GM23338 (cell line): ENCODE data around the gene C1QA.

Experiments
- CREB1 ChIP-seq: fragments of 250-450 bp; sonication (Bioruptor Pico); IDR thresholded peaks from 2 replicates; pipeline ENCODE4 v1.5.0; 2020; ENCODE audit warnings: low read depth, mild to moderate bottlenecking, moderate library complexity
- CTCF ChIP-seq, 2 experiments: fragments of 200-600 bp in 1 of 2; sonication (generic) in 1 of 2; conservative IDR thresholded peaks; 2 replicates each; pipeline versions ENCODE4 v1.5.1 to v1.6.1; 2016 to 2017; ENCODE audit warnings: antibody characterized with exemption in 2 of 2, low read depth in 2 of 2, mild to moderate bottlenecking in 2 of 2, moderate library complexity in 1 of 2
- ETS1 ChIP-seq: IDR thresholded peaks from 2 replicates; pipeline ENCODE4 v1.6.1; 2016; ENCODE audit warnings: antibody characterized with exemption
- EZH2 ChIP-seq: fragments of 200-600 bp; sonication (generic); IDR thresholded peaks from one replicate; pipeline ENCODE4 v1.8.0; 2017; ENCODE audit warnings: antibody characterized with exemption, mild to moderate bottlenecking, low read depth; ENCODE audit not compliant: unreplicated experiment
- EZH2phosphoT487 ChIP-seq: fragments of 200-600 bp; sonication (generic); IDR thresholded peaks from one replicate; pipeline ENCODE4 v1.8.1; 2018; ENCODE audit warnings: antibody characterized with exemption; ENCODE audit not compliant: unreplicated experiment
- JUNB ChIP-seq: IDR thresholded peaks from one replicate; pipeline ENCODE4 v1.6.1; 2016; ENCODE audit warnings: antibody characterized with exemption; ENCODE audit not compliant: unreplicated experiment
- POLR2AphosphoS5 ChIP-seq: IDR thresholded peaks from 2 replicates; pipeline ENCODE4 v1.6.1; 2016; ENCODE audit warnings: antibody characterized with exemption, low read depth
- REST ChIP-seq: IDR thresholded peaks from one replicate; pipeline ENCODE4 v1.6.1; 2018; ENCODE audit warnings: antibody characterized with exemption; ENCODE audit not compliant: unreplicated experiment
- ZNF114 ChIP-seq: fragments of 250-450 bp; sonication (Bioruptor Pico); IDR thresholded peaks from 2 replicates; pipeline ENCODE4 v1.5.0; 2020; ENCODE audit warnings: mild to moderate bottlenecking, moderate library complexity

- no peak for TF ChIP-seq CTCF (conservative IDR thresholded peaks at IDR 0.05; ENCODE audit: low read depth in 2 of 2)
- no peak for TF ChIP-seq REST
- TF ChIP-seq ZNF114 (CRISPR knock-in tag), result no peak
- no peak for TF ChIP-seq EZH2phosphoT487
- TF ChIP-seq ETS1, result no peak
- no peak for TF ChIP-seq POLR2AphosphoS5
- TF ChIP-seq EZH2, result no peak
- TF ChIP-seq JUNB, result no peak
- TF ChIP-seq CREB1 (CRISPR knock-in tag), result no peak
Observed at GRCh38 chr1:22687191-22687590, 50.8 kb downstream of the C1QA start.
